Endothelial cell of umbilical vein (primary cell): ENCODE data around the gene CACNA2D2.

Experiments
- MYC ChIP-seq: IDR thresholded peaks from one replicate; pipeline ENCODE4 v1.6.1; 2011; ENCODE audit warnings: mild to moderate bottlenecking, low read depth, low read length
- POLR2A ChIP-seq: IDR thresholded peaks from 2 replicates; pipeline ENCODE4 v1.6.1; 2012; ENCODE audit warnings: low read depth, mild to moderate bottlenecking, control low read depth, low read length
- POLR2AphosphoS5 ChIP-seq: IDR thresholded peaks from 2 replicates; pipeline ENCODE4 v1.6.1; 2012; ENCODE audit warnings: low read depth, mild to moderate bottlenecking, control low read depth, low read length, moderate library complexity; ENCODE audit not compliant: insufficient read depth
- TF ChIP-seq, protein P1 (sequence below), 2 donors: IDR thresholded peaks; 1 replicate in 1 of 2; 2 replicates in 1 of 2; pipeline ENCODE4 v1.5.1; 2011; ENCODE audit warnings: low read length in 2 of 2, mild to moderate bottlenecking in 2 of 2, moderate library complexity in 2 of 2, control low read depth in 1 of 2, inconsistent platforms in 1 of 2, low read depth in 1 of 2; ENCODE audit not compliant: insufficient read depth in 1 of 2; ENCODE audit errors: extremely low read depth in 1 of 2
- TF ChIP-seq, protein P2 (sequence below): IDR thresholded peaks from 2 replicates; pipeline ENCODE4 v1.6.1; 2011; ENCODE audit not compliant: insufficient read depth, insufficient read length

DNA sequence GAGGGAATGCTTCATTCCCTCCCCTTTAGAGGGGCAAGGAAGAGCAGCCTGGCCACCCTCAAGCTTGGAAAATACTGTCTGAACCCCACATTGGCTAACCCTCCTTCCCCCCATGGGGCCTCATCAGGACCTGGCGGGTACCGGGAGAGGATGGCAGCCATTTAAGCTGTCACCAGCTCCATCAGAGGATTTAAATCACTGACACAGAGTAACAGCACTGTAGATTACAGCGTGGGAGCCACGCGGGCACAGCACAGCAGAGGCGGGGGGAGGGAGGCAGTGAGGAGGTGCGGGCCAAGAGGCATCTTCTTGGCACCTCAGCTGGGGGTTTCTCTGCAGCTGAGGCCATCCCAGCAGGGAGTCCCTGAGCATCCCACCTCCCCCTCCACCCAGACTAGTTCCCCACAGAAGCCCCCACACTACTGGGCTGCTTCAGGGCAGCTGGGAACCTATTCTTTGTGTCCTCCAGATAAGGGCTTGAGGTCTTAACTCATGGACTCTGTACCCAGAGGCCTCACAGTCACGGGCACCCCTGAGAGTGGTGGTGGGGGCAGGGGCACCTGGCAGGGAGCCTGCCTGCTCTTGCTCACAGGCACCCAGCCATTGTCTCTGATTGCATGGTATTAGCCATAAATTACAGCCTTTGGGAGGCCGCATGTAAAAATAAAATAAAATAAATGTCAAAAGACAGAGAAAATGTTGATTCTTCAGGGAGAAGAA lies 21.9 kb upstream of the CACNA2D2 start:
- TF ChIP-seq POLR2A (no peak), MYC (no peak), POLR2AphosphoS5 (no peak)
- TF ChIP-seq, protein P1, sequence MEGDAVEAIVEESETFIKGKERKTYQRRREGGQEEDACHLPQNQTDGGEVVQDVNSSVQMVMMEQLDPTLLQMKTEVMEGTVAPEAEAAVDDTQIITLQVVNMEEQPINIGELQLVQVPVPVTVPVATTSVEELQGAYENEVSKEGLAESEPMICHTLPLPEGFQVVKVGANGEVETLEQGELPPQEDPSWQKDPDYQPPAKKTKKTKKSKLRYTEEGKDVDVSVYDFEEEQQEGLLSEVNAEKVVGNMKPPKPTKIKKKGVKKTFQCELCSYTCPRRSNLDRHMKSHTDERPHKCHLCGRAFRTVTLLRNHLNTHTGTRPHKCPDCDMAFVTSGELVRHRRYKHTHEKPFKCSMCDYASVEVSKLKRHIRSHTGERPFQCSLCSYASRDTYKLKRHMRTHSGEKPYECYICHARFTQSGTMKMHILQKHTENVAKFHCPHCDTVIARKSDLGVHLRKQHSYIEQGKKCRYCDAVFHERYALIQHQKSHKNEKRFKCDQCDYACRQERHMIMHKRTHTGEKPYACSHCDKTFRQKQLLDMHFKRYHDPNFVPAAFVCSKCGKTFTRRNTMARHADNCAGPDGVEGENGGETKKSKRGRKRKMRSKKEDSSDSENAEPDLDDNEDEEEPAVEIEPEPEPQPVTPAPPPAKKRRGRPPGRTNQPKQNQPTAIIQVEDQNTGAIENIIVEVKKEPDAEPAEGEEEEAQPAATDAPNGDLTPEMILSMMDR (IDR thresholded peaks at IDR 0.05; ENCODE audit: extremely low read depth in 1 of 2, insufficient read depth in 1 of 2, low read depth in 1 of 2, low read length in 2 of 2): no peak
- TF ChIP-seq, protein P2, sequence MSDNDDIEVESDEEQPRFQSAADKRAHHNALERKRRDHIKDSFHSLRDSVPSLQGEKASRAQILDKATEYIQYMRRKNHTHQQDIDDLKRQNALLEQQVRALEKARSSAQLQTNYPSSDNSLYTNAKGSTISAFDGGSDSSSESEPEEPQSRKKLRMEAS: no peak
